ENCODE data around the gene RAVER2.
"Not testable (repeated sequence)": the region's sequence is repeated elsewhere in the genome, so short reads cannot be mapped to it uniquely, and the experiment has no call there.

Gene RAVER2

DNA sequence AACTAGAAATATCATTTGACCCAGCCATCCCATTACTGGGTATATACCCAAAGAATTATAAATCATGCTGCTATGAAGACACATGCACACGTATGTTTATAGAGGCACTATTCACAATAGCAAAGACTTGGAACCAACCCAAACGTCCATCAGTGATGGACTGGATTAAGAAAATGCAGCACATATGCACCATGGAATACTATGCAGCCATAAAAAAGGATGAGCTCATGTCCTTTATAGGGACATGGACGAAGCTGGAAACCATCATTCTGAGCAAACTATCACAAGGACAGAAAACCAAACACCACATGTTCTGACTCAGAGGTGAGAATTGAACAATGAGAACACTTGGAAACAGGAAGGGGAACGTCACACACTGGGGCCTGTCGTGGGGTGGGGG lies 72.5 kb downstream of the RAVER2 start:
- H3K4me1 ChIP-seq (ENCODE audit: control insufficient read depth, insufficient read depth, low read length); H3K9me3 ChIP-seq (ENCODE audit: control insufficient read depth, low read length): not testable (repeated sequence)

GRCh38 chr1:64820572-64820971 lies 75.7 kb downstream of the RAVER2 start:
- H3K27me3 ChIP-seq (replicated peaks; ENCODE audit: control insufficient read depth, insufficient read depth, low read length); DNase-seq (ENCODE audit: low read depth); H3K9ac ChIP-seq (ENCODE audit: low read length); H3K36me3 ChIP-seq (ENCODE audit: control insufficient read depth, insufficient read depth, low read length, severe bottlenecking); H3K4me3 ChIP-seq (ENCODE audit: low read length); H3K9me3 ChIP-seq (ENCODE audit: control insufficient read depth, low read length): not testable (repeated sequence)
- peaks cover 18% of the 10 kb centered on the region for H3K4me1 ChIP-seq (ENCODE audit: control insufficient read depth, insufficient read depth, low read length)

More for the DNA sequence above, 72.5 kb downstream of the RAVER2 start:
- not testable (repeated sequence) for H3K4me3 ChIP-seq (ENCODE audit: low read length); H3K9ac ChIP-seq (ENCODE audit: low read length); H3K27me3 ChIP-seq (replicated peaks; ENCODE audit: control insufficient read depth, insufficient read depth, low read length); DNase-seq (ENCODE audit: low read depth); H3K36me3 ChIP-seq (ENCODE audit: control insufficient read depth, insufficient read depth, low read length, severe bottlenecking)

DNA sequence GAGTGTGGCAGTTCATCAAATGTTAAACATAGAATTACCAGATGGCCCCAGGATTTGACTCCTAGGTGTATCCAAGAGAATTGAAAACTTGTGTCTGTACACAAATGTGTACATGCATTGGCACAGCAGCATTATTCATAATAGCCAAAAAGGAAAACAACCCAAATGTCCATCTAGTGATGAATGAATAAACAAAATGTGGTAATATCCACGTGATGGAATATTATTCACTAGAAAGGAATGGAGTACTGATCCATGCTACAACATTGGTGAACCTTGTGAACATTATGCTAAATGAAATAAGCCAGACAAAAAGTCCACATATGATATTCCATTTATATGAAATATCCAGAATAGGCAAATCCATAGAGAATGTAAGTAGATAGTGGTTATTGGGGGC lies 77.7 kb downstream of the RAVER2 start:
- no peaks in the 10 kb centered on the region for H3K27me3 ChIP-seq (replicated peaks; ENCODE audit: control insufficient read depth, insufficient read depth, low read length)
- peak; percentile 67 for DNase-seq (ENCODE audit: low read depth)
- H3K36me3 ChIP-seq (ENCODE audit: control insufficient read depth, insufficient read depth, low read length, severe bottlenecking), result no peaks in the 10 kb centered on the region
- H3K4me1 ChIP-seq (ENCODE audit: control insufficient read depth, insufficient read depth, low read length), result peaks cover 21% of the 10 kb centered on the region
- no peak overlapping the region for H3K9ac ChIP-seq (ENCODE audit: low read length)
- no peaks in the 10 kb centered on the region for H3K9me3 ChIP-seq (ENCODE audit: control insufficient read depth, low read length)
- no peak overlapping the region for H3K4me3 ChIP-seq (ENCODE audit: low read length)

GRCh38 chr1:64823691-64824476 lies 79.0 kb downstream of the RAVER2 start:
- Histone ChIP-seq H3K4me1 (ENCODE audit: control insufficient read depth, insufficient read depth, low read length) (peaks cover 22% of the 10 kb centered on the region), H3K27me3 (replicated peaks; ENCODE audit: control insufficient read depth, insufficient read depth, low read length) (no peaks in the 10 kb centered on the region), H3K36me3 (ENCODE audit: control insufficient read depth, insufficient read depth, low read length, severe bottlenecking) (no peaks in the 10 kb centered on the region), H3K9ac (ENCODE audit: low read length) (no peak overlapping the region), H3K9me3 (ENCODE audit: control insufficient read depth, low read length) (no peaks in the 10 kb centered on the region), H3K4me3 (ENCODE audit: low read length) (no peak overlapping the region)
- DNase-seq (ENCODE audit: low read depth), result peak; percentile 92

DNA sequence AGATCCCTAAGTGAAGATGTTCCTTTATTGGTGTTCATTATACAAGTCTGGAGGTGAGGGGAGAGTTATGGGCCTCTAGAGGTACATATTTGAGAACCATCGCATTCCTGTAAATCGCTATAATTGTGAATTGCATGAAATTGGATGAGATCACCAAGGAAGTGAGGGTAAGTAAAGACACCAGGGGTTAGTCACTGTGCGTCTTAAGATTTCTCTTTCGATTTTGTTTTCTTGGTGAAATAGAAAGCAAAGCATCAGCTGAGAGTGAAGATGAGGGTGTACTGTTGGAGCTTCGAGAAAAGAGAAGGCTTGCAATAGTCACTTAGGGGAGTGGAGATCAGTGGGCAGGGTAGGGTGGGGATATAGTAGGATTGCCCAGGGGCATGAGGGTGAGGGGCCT lies 82.1 kb downstream of the RAVER2 start:
- no peaks in the 10 kb centered on the region for H3K27me3 ChIP-seq (replicated peaks; ENCODE audit: control insufficient read depth, insufficient read depth, low read length)
- H3K9me3 ChIP-seq (ENCODE audit: control insufficient read depth, low read length), result no peaks in the 10 kb centered on the region
- H3K4me3 ChIP-seq (ENCODE audit: low read length), result peak overlapping the region; percentile 48
- peaks cover 24% of the 10 kb centered on the region for H3K4me1 ChIP-seq (ENCODE audit: control insufficient read depth, insufficient read depth, low read length)
- H3K36me3 ChIP-seq (ENCODE audit: control insufficient read depth, insufficient read depth, low read length, severe bottlenecking), result peaks cover 21% of the 10 kb centered on the region
- H3K9ac ChIP-seq (ENCODE audit: low read length), result no peak overlapping the region
- no peak for DNase-seq (ENCODE audit: low read depth)

GRCh38 chr1:64828829-64829228 lies 84.0 kb downstream of the RAVER2 start:
- H3K9me3 ChIP-seq (ENCODE audit: control insufficient read depth, low read length), result no peaks in the 10 kb centered on the region
- peaks cover 40% of the 10 kb centered on the region for H3K36me3 ChIP-seq (ENCODE audit: control insufficient read depth, insufficient read depth, low read length, severe bottlenecking)
- H3K9ac ChIP-seq (ENCODE audit: low read length), result no peak overlapping the region
- DNase-seq (ENCODE audit: low read depth), result no peak
- no peaks in the 10 kb centered on the region for H3K27me3 ChIP-seq (replicated peaks; ENCODE audit: control insufficient read depth, insufficient read depth, low read length)
- no peak overlapping the region for H3K4me3 ChIP-seq (ENCODE audit: low read length)
- H3K4me1 ChIP-seq (ENCODE audit: control insufficient read depth, insufficient read depth, low read length), result peaks cover 8% of the 10 kb centered on the region

GRCh38 chr1:64829411-64830029 lies 84.6 kb downstream of the RAVER2 start:
- Histone ChIP-seq H3K9me3 (ENCODE audit: control insufficient read depth, low read length) (no peaks in the 10 kb centered on the region), H3K9ac (ENCODE audit: low read length) (no peak overlapping the region), H3K36me3 (ENCODE audit: control insufficient read depth, insufficient read depth, low read length, severe bottlenecking) (peaks cover 46% of the 10 kb centered on the region), H3K27me3 (replicated peaks; ENCODE audit: control insufficient read depth, insufficient read depth, low read length) (no peaks in the 10 kb centered on the region), H3K4me3 (ENCODE audit: low read length) (no peak overlapping the region), H3K4me1 (ENCODE audit: control insufficient read depth, insufficient read depth, low read length) (peaks cover 11% of the 10 kb centered on the region)
- no peak for DNase-seq (ENCODE audit: low read depth)

- Histone ChIP-seq H3K27me3 (replicated peaks; ENCODE audit: control insufficient read depth, insufficient read depth, low read length) (no peaks in the 10 kb centered on the region), H3K9ac (ENCODE audit: low read length) (no peak overlapping the region)
Measured at GRCh38 chr1:64830030-64830651, 85.3 kb downstream of the RAVER2 start.

DNA sequence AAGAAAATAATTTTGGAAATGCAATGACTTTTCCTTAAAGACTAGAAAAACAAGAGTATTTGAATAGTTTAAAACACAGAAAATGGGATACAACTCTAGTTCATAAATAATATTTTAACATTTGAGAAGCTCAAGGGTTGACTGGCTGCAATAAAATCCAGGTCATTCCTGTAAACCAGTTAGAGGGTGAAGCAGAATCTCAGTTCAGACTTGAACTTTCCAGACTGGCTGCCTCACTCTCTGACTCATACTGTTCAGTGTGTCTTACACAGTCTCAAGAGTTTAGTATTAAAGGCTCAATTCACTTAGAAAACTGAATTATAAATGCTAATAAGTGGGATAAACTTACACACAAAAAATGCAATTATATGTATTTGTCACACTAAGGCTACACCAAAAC lies 89.9 kb downstream of the RAVER2 start:
- Histone ChIP-seq H3K27me3 (replicated peaks; ENCODE audit: control insufficient read depth, insufficient read depth, low read length) (no peaks in the 10 kb centered on the region), H3K4me1 (ENCODE audit: control insufficient read depth, insufficient read depth, low read length) (peaks cover 14% of the 10 kb centered on the region), H3K36me3 (ENCODE audit: control insufficient read depth, insufficient read depth, low read length, severe bottlenecking) (peaks cover 95% of the 10 kb centered on the region), H3K4me3 (ENCODE audit: low read length) (no peak overlapping the region), H3K9me3 (ENCODE audit: control insufficient read depth, low read length) (no peaks in the 10 kb centered on the region), H3K9ac (ENCODE audit: low read length) (no peak overlapping the region)
- DNase-seq (ENCODE audit: low read depth), result peak; percentile 72

More at GRCh38 chr1:64830030-64830651, 85.3 kb downstream of the RAVER2 start:
- DNase-seq (ENCODE audit: low read depth), result no peak
- peaks cover 52% of the 10 kb centered on the region for H3K36me3 ChIP-seq (ENCODE audit: control insufficient read depth, insufficient read depth, low read length, severe bottlenecking)
- peaks cover 17% of the 10 kb centered on the region for H3K4me1 ChIP-seq (ENCODE audit: control insufficient read depth, insufficient read depth, low read length)
- H3K4me3 ChIP-seq (ENCODE audit: low read length), result no peak overlapping the region
- no peaks in the 10 kb centered on the region for H3K9me3 ChIP-seq (ENCODE audit: control insufficient read depth, low read length)

DNA sequence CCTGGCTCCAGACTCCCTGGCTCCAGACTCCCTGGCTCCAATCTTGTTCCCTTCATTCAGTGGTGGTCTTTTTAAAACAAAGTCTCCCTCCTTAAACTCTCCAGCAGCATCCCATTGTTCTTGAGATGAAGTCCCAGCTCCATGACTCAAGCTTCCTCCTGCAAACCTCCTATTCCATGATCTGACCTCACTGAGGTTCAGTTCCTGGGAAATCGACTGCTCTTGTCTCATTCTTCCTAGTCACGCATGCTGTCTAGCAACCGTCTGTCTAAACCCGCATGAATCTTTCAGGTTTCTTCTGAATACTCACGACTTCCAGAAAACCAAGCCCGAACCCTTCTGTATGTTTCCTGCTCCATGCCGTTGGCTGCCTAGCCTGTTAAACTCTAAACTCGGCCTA lies 91.9 kb downstream of the RAVER2 start:
- H3K36me3 ChIP-seq (ENCODE audit: control insufficient read depth, insufficient read depth, low read length, severe bottlenecking), result peaks cover 94% of the 10 kb centered on the region
- no peaks in the 10 kb centered on the region for H3K27me3 ChIP-seq (replicated peaks; ENCODE audit: control insufficient read depth, insufficient read depth, low read length)
- peaks cover 26% of the 10 kb centered on the region for H3K4me1 ChIP-seq (ENCODE audit: control insufficient read depth, insufficient read depth, low read length)
- H3K4me3 ChIP-seq (ENCODE audit: low read length), result no peak overlapping the region
- H3K9me3 ChIP-seq (ENCODE audit: control insufficient read depth, low read length), result no peaks in the 10 kb centered on the region
- no peak for DNase-seq (ENCODE audit: low read depth)
- H3K9ac ChIP-seq (ENCODE audit: low read length), result no peak overlapping the region

DNA sequence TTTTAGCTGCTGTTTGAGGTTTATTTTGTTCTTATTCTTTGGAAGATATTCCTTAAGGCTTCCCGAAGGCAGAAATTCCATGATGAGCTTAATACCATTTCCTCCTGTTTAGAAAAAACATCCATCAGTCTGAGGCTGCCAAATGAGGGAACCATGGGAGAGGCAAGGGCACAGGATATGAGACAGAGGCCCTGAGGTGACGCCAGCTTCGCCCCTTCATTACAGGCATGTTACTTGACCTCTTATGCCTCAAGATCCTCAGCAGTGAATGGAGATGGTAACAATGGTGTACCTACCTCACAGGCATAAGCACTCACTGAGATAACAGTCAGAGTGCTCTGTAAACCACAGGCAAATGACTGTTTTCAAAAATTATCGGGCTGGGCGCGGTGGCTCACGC lies 93.6 kb downstream of the RAVER2 start:
- no peaks in the 10 kb centered on the region for H3K27me3 ChIP-seq (replicated peaks; ENCODE audit: control insufficient read depth, insufficient read depth, low read length)
- H3K9ac ChIP-seq (ENCODE audit: low read length), result no peak overlapping the region
- H3K4me3 ChIP-seq (ENCODE audit: low read length), result no peak overlapping the region
- H3K36me3 ChIP-seq (ENCODE audit: control insufficient read depth, insufficient read depth, low read length, severe bottlenecking), result peaks cover 85% of the 10 kb centered on the region
- no peak for DNase-seq (ENCODE audit: low read depth)
- H3K4me1 ChIP-seq (ENCODE audit: control insufficient read depth, insufficient read depth, low read length), result peaks cover 40% of the 10 kb centered on the region
- H3K9me3 ChIP-seq (ENCODE audit: control insufficient read depth, low read length), result no peaks in the 10 kb centered on the region
